ENCODE data around the gene INMT.

GRCh38 chr7:30789334-30789711 lies 37.4 kb downstream of the INMT start:
- TF ChIP-seq RFX5 (IDR thresholded peaks at IDR 0.05; ENCODE audit: low read length) = no peak
- no peak for TF ChIP-seq EZH2phosphoT487 (IDR thresholded peaks at IDR 0.05; ENCODE audit: borderline replicate concordance, low read depth)

Data from SK-N-SH (cell line).